HepG2 (cell line): ENCODE results near the gene KRTAP12-1. TPM values are rescaled to one million over a fixed set of nuclear protein-coding genes. Genes with fewer than 3 reads are reported as not detected.
"Not testable (repeated sequence)": the region's sequence is repeated elsewhere in the genome, so short reads cannot be mapped to it uniquely, and the experiment has no call there.

Experiments used
- ATAC-seq: fragments of 200-7000 bp; cut with Tn5 transposase; 3 replicates; pipeline ENCODE4 v1.9.1; 2020; ENCODE audit warnings: mild to moderate bottlenecking, moderate library complexity
- BruUV-seq: library from RNA; stranded (reverse); fragments of 400-500 nt; replicated peaks from 2 replicates; lab custom pipeline; 2021; lab: Mats Ljungman, UMichigan
- CTCF ChIA-PET: fragments of 300-600 bp; formaldehyde crosslinking; extraction: SDS; loops from one replicate; lab custom pipeline; 2021; ENCODE audit warnings: low total read pairs, inconsistent platforms, low intra/inter-chr PET ratio; lab: Yijun Ruan, JAX
- POLR2A ChIA-PET: fragments of 350-600 bp; sonication (Branson Sonifier 250); formaldehyde crosslinking; loops from one replicate; lab custom pipeline; 2020; ENCODE audit warnings: antibody characterized with exemption, inconsistent platforms; lab: Yijun Ruan, JAX
- DNase-seq: peaks from one replicate; pipeline ENCODE4 v3.0.0-alpha.2; 2015; ENCODE audit warnings: low spot score
- FAIRE-seq: peaks from 3 replicates; lab custom pipeline; 2011; peaks lifted over from hg19 to GRCh38; lab: Jason Lieb, UNC
- H2AFZ ChIP-seq: one replicate; pipeline ENCODE4 v1.6.1; 2011; ENCODE audit warnings: low read length, inconsistent platforms
- H3K27ac ChIP-seq: fragments of 300-600 bp; 3 replicates; pipeline ENCODE4 v1.8.0; 2011; ENCODE audit warnings: mixed run types, mild to moderate bottlenecking, mixed read lengths, low read length, inconsistent platforms; ENCODE audit not compliant: insufficient read depth; ENCODE audit errors: extremely low read length
- H3K27me3 ChIP-seq, 2 experiments: fragments of 200-600 bp in 1 of 2; 2 replicates in 1 of 2; 3 replicates in 1 of 2; pipeline versions ENCODE4 v1.6.0 to v1.8.0; 2011; ENCODE audit warnings: low read length in 2 of 2, mild to moderate bottlenecking in 2 of 2, moderate library complexity in 2 of 2, inconsistent platforms in 1 of 2; ENCODE audit not compliant: insufficient read depth in 2 of 2, control insufficient read depth in 1 of 2
- H3K36me3 ChIP-seq, 2 experiments: fragments of 200-600 bp in 1 of 2; replicated peaks in 1 of 2; 2 replicates in 1 of 2; 3 replicates in 1 of 2; pipeline versions ENCODE4 v1.5.1 to v1.8.0; 2011; ENCODE audit warnings: low read length in 2 of 2, inconsistent platforms in 1 of 2; ENCODE audit not compliant: insufficient read depth in 2 of 2, control insufficient read depth in 1 of 2
- H3K4me1 ChIP-seq: 2 replicates; pipeline ENCODE4 v1.5.1; 2012; ENCODE audit warnings: low read length, inconsistent platforms; ENCODE audit not compliant: insufficient read depth
- H3K4me2 ChIP-seq: 2 replicates; pipeline ENCODE4 v1.6.0; 2011; ENCODE audit warnings: low read depth, low read length, inconsistent platforms
- H3K4me3 ChIP-seq, 3 experiments: fragments of 200-600 bp in 1 of 3; sonication (generic), shearing (Covaris generic) in 1 of 3; replicated peaks in 1 of 3; 2 replicates each; pipeline ENCODE4 v1.5.1; 2011 to 2016; ENCODE audit warnings: low read length in 3 of 3, inconsistent platforms in 2 of 3, low read depth in 2 of 3, mild to moderate bottlenecking in 2 of 3, control low read depth in 1 of 3, mixed read lengths in 1 of 3; ENCODE audit not compliant: insufficient read depth in 1 of 3
- H3K79me2 ChIP-seq: one replicate; pipeline ENCODE4 v1.6.1; 2011; ENCODE audit warnings: low read length, inconsistent platforms; ENCODE audit not compliant: insufficient read depth
- H3K9ac ChIP-seq: 2 replicates; pipeline ENCODE4 v1.6.0; 2011; ENCODE audit warnings: mild to moderate bottlenecking, low read depth, low read length, inconsistent platforms; ENCODE audit not compliant: insufficient read depth
- H3K9me3 ChIP-seq: 2 replicates; pipeline ENCODE4 v1.5.1; 2012; ENCODE audit warnings: mild to moderate bottlenecking, low read length
- H4K20me1 ChIP-seq: 2 replicates; pipeline ENCODE4 v1.6.0; 2011; ENCODE audit warnings: inconsistent platforms, mild to moderate bottlenecking, low read length, moderate library complexity; ENCODE audit not compliant: insufficient read depth
- SNAPC4 ChIP-seq: sonication (generic); formaldehyde crosslinking; IDR thresholded peaks from 2 replicates; pipeline ENCODE4 v1.4.0; 2020; ENCODE audit warnings: mild to moderate bottlenecking, missing genetic modification reagents
- SYNCRIP ChIP-seq: fragments of 200-400 bp; formaldehyde crosslinking; IDR thresholded peaks from 2 replicates; pipeline ENCODE4 v1.6.1; 2018; ENCODE audit warnings: mild to moderate bottlenecking, low read depth, low read length; ENCODE audit not compliant: insufficient read depth
- ZFP91 ChIP-seq: sonication (generic); formaldehyde crosslinking; IDR thresholded peaks from 2 replicates; pipeline ENCODE4 v1.9.0; 2022; ENCODE audit warnings: missing genetic modification reagents, mild to moderate bottlenecking, borderline replicate concordance
- ZNF234 ChIP-seq: sonication (generic); formaldehyde crosslinking; conservative IDR thresholded peaks from 2 replicates; pipeline ENCODE4 v1.5.1; 2020; ENCODE audit warnings: mild to moderate bottlenecking, missing genetic modification reagents
- ZNF333 ChIP-seq: sonication (generic); formaldehyde crosslinking; IDR thresholded peaks from 2 replicates; pipeline ENCODE4 v1.4.0; 2020; ENCODE audit warnings: mild to moderate bottlenecking, missing genetic modification reagents, borderline replicate concordance
- ZNF569 ChIP-seq: sonication (generic); formaldehyde crosslinking; IDR thresholded peaks from 2 replicates; pipeline ENCODE4 v1.5.0; 2020; ENCODE audit warnings: mild to moderate bottlenecking, missing genetic modification reagents, moderate library complexity, borderline replicate concordance
- ZNF607 ChIP-seq: sonication (generic); formaldehyde crosslinking; IDR thresholded peaks from 2 replicates; pipeline ENCODE4 v1.5.1; 2020; ENCODE audit warnings: missing genetic modification reagents, mild to moderate bottlenecking, borderline replicate concordance
- ZNF619 ChIP-seq: sonication (generic); formaldehyde crosslinking; IDR thresholded peaks from 2 replicates; pipeline ENCODE4 v1.4.0; 2020; ENCODE audit warnings: mild to moderate bottlenecking, missing genetic modification reagents
- WGBS: methylation state at CpG from one replicate; pipeline ENCODE4 v1.1.6; 2017; ENCODE audit warnings: low lambda C conversion rate; 5-methylcytosine and 5-hydroxymethylcytosine counted together
- in situ Hi-C: cut with HindIII; loops from 2 replicates; pipeline ENCODE4 v1.10.0; 2017; ENCODE audit warnings: low pct_unique_long_range_greater_than_20kb; ENCODE audit not compliant: extremely low pct_ligation_motif_present
- intact Hi-C: fragments of 100-400 bp; cut with micrococcal nuclease; formaldehyde crosslinking; loops from one replicate; pipeline ENCODE4 v1.10.0; 2022; ENCODE audit not compliant: unreplicated experiment
- polyA plus RNA-seq, 8 experiments: library from polyadenylated mRNA; depleted of rRNA in 3 of 8; stranded (reverse) in 7 of 8; unstranded in 1 of 8; fragments of >200 nt; fragmentation: Illumina TruSeq in 4 of 8; extraction: Trizol in 4 of 8; gene quantifications; 2 replicates each; pipeline versions ENCODE4 v1.2.1 to v1.2.3, GENCODE V29; 2011 to 2016; ENCODE audit warnings: low read depth in 4 of 8, missing spikeins in 1 of 8, mixed read lengths in 1 of 8; ENCODE audit not compliant: insufficient read depth in 1 of 8
- total RNA-seq, 5 experiments: library from RNA; depleted of rRNA; stranded (reverse); fragments of >200 nt; fragmentation: Illumina TruSeq; extraction: Trizol; gene quantifications; 2 replicates each; pipeline ENCODE4 v1.2.3, GENCODE V29; 2016; ENCODE audit warnings: low read depth in 1 of 5

The KRTAP12-1 gene
- total and polyA plus RNA-seq, 2 of the 13 experiments (the other 11 are each of a cell fraction or from before 2014, with no cell fraction given), result not detected

- in situ Hi-C loops, result no loop called here
- ChIA-PET CTCF (no interaction called here), POLR2A (no interaction called here)
- DNase-seq (no peak), FAIRE-seq (no peak), ATAC-seq (no peak)
- Histone ChIP-seq H3K9me3 (peaks cover 16% of the 10 kb centered on the region), H3K79me2 (no peaks in the 10 kb centered on the region), H3K27ac (no peak overlapping the region), H4K20me1 (no peaks in the 10 kb centered on the region), H3K27me3 (peaks cover 1 to 10% of the 10 kb centered on the region in 2 experiments; a peak in 3 of 5 replicates), H2AFZ (no peak overlapping the region), H3K4me2 (no peak overlapping the region), H3K4me3 (no peak overlapping the region), H3K9ac (no peak overlapping the region), H3K4me1 (peaks cover 17% of the 10 kb centered on the region), H3K36me3 (no peaks in the 10 kb centered on the region)
- 0% methylated on average over 2 of the region's 2 CpGs for WGBS
- TF ChIP-seq ZNF619 (no peak), ZNF333 (CRISPR knock-in tag) (no peak), SNAPC4 (CRISPR knock-in tag) (no peak), ZNF234 (no peak), ZNF569 (CRISPR knock-in tag) (no peak), ZFP91 (CRISPR knock-in tag) (no peak), SYNCRIP (no peak), ZNF607 (CRISPR knock-in tag) (no peak)
- intact Hi-C loops, result loop anchor here (10.0 kb wide), 1 partner anchor 57 kb away; the partner anchor contains the start of gene KRTAP10-10
- BruUV-seq, result no TSS peak
These were observed 9.7 kb upstream of the KRTAP12-1 start for GRCh38 chr21:44691686-44692085.

GRCh38 chr21:44689740-44690139, 7.8 kb upstream of the KRTAP12-1 start:
- FAIRE-seq, BruUV-seq, POLR2A ChIA-PET, H2AFZ ChIP-seq, ATAC-seq, in situ Hi-C loops, H4K20me1 ChIP-seq, CTCF ChIA-PET, DNase-seq, H3K9ac ChIP-seq, H3K4me2 ChIP-seq, H3K4me1 ChIP-seq, H3K79me2 ChIP-seq, H3K27ac ChIP-seq, H3K4me3 ChIP-seq, H3K36me3 ChIP-seq: not testable (repeated sequence)
- intact Hi-C loops, result loop anchor here (10.0 kb wide), 1 partner anchor 55 kb away; the partner anchor contains the start of gene KRTAP10-10
- peaks cover 1 to 14% of the 10 kb centered on the region in 2 experiments; a peak in 3 of 5 replicates for H3K27me3 ChIP-seq
- 40% methylated on average over 3 of the region's 3 CpGs for WGBS
- peaks cover 16% of the 10 kb centered on the region for H3K9me3 ChIP-seq
